Adrenal gland (tissue), 5 donors: ENCODE data around the gene STARD8.

Source experiments
- POLR2A ChIP-seq, 2 donors: fragments of 450-650 bp; IDR thresholded peaks; one replicate each; pipeline ENCODE4 v1.6.1; 2017; ENCODE audit warnings: antibody characterized with exemption in 2 of 2, mild to moderate bottlenecking in 2 of 2, moderate library complexity in 1 of 2
- TF ChIP-seq, protein P1 (sequence below), 6 experiments: fragments of 450-650 bp in 4 of 6; fragments of 200-600 bp in 2 of 6; sonication (generic) in 1 of 6; IDR thresholded peaks; 1 replicate in 5 of 6; 2 replicates in 1 of 6; pipeline versions ENCODE4 v1.5.1 to v1.8.0; 2016 to 2021; ENCODE audit warnings: antibody characterized with exemption in 6 of 6, mild to moderate bottlenecking in 2 of 6, moderate library complexity in 1 of 6
- donor health status: DM: no; HTN: no; CAD: no.

DNA sequence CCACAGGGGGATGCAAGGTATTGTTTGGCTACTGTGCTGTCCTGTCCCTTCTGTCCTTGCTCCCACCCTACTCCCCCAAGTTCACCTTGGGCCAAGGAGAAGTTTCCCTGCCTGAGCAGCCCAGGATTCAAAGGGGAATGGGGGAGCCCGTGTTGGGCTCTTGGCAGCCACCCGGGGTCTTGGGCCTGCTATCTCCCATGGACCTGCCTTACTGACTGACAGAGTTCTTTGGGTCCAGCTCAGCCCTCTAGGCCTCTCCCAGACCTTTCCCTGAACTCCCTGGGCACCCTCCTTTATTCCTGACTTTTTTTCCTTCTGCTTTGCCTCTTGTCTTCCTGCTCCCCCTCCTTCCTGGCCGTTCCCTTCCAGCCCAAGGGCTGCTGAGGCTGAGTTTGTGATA, 67.4 kb downstream of the STARD8 start:
- TF ChIP-seq, protein P1, sequence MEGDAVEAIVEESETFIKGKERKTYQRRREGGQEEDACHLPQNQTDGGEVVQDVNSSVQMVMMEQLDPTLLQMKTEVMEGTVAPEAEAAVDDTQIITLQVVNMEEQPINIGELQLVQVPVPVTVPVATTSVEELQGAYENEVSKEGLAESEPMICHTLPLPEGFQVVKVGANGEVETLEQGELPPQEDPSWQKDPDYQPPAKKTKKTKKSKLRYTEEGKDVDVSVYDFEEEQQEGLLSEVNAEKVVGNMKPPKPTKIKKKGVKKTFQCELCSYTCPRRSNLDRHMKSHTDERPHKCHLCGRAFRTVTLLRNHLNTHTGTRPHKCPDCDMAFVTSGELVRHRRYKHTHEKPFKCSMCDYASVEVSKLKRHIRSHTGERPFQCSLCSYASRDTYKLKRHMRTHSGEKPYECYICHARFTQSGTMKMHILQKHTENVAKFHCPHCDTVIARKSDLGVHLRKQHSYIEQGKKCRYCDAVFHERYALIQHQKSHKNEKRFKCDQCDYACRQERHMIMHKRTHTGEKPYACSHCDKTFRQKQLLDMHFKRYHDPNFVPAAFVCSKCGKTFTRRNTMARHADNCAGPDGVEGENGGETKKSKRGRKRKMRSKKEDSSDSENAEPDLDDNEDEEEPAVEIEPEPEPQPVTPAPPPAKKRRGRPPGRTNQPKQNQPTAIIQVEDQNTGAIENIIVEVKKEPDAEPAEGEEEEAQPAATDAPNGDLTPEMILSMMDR (IDR thresholded peaks at IDR 0.05), result no peak
- TF ChIP-seq POLR2A (IDR thresholded peaks at IDR 0.05), result no peak
